HG02938 (cell line): Measurements from ENCODE around the gene CTDSP2.
"Not testable (repeated sequence)": the region's sequence is repeated elsewhere in the genome, so short reads cannot be mapped to it uniquely, and the experiment has no call there.

Experiments
- ATAC-seq: cut with Tn5 transposase; IDR thresholded peaks from one replicate; pipeline ENCODE4 v1.9.1; 2021; ENCODE audit warnings: mild to moderate bottlenecking, moderate library complexity; ENCODE audit not compliant: unreplicated experiment

The CTDSP2 gene

DNA sequence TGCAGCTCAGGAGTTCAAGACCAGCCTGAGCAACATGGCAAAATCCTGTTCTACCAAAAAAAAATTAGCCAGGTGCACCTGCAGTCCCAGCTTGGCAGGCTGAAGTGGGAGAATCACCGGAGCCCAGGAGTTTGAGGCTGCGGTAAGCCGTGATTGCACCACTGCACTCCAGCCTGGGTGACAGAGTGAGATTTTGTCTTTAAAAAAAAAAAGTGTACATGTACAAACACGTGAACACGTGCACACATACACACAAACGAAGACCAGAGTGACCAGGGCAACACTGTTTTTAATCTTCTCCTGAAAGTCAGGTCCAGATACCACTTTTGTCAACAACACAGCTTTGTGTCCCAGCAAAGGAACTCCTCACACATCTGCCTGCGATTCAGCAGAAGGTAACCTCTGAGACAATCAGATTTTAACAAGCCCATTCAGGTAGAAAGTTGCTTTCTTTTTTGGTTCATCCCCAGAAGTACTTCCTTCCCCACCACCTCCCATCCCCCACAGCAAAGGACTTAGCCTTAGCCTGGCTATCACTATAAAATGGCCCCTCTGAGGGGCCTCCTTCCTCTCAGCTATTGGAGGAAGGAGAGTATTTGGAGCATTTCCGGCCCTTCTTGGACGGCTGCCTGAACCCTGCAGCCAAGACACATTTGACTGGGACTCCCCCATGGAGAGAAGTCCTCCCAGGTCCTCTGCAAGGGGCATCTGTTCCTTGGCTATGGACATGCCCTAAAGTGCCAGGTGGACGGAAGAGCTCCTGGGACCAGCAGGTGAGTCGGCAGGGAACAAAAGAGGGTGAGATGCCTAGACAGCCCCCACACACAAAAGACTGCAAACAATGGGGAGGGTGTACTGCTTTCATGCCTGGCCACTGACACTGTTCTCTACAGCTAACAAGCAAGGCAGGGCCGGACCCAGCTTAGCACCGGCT is 9.8 kb downstream of the CTDSP2 start:
- ATAC-seq, result peak; percentile 54

DNA sequence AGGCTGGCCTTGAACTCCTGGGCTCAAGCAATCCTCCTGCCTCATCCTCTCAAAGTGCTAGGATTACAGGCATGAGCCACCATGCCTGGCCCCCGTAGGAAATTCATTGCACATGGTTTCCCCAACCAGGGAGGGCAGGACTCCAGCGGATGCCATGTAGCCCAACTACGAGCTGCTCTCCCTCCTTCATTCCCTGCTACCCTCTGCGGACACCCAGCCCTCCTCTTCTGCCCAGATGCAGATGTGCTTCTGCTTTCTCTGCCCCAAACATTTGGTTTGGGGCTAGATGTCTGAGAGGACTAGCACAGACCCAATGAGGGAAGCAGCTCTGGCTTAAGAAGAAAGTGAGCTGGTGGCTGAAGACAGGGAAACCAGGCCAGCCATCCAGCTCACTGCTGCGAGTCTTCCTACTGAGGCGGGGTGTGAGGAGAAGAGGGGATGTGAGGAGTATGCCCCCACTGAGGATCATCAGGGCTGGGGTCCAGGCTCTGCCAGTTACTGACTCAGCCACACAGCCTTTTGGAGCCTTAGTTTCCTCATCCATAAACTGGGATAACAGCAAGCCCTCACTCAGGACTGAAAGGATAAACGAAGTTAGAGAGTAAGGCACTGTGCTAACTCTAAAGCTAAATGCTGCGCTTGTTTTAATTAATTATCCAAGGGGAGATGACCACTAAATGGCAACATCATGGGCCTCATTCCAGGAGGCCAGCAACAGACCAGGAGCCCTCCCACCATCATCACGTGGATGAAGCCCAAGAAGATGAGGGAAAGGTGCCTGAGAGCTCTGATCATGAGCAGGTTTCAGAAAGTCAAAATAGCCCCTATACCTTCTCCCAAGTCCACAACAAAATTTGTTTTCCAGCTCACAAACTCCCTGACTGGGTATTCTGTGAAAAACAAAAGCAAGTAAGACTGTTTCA is 10.9 kb downstream of the CTDSP2 start:
- ATAC-seq, result no peak

DNA sequence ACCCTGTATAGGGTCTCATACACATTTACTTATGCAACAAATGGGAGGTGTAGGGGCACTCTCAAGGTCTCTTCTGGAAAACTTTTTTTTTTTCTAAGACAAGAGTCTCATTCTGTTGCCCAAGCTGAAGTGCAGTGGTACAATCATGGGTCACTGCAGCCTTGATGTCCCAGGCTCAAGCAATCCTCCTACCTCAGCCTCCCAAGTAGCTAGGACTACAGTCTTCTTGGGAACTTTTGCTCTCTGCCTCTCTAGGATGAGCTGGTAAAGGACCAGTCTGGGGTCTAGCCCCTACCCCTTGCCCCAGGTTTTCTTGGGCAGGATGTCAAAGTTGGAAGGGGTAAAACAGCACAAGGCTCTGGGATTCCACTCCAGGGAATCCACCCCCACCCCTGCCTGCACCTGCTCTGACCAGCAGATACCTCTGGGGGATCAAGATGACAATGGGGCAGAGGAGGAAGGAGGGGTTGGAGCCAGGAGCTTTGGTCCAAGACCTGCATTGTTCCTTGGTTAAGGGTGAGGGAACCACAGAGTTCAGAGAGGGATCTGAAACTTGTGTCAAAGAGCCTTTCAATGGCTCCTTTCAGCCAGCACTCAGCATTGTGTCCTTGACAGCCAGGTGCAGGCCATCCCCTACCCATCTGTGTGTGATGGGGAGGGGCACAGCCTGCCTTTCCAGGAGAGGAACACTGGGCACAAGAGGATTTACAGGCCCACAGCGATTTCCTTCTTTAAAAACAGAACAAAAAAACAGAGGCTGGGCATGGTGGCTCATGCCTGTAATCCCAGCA is 12.2 kb downstream of the CTDSP2 start:
- ATAC-seq, result no peak

DNA sequence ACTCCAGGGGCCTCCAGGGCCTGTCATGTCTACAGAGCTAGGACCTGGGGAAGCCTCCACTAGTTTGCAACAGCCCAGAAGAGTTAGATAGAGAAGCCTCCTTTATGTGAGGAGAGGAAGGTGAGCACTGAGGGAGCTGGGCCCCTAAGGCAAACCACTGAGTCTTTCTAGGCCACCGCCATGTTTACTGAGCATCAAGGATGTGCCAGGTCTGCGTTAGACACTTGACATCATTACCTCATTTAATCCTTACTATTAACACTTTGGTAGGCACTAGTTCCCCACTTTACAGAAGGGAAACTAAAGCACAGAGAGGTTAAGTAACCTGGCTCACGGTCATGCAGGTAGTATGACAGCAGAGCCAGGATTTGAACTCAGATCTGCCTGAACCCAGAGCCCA is 12.9 kb downstream of the CTDSP2 start:
- ATAC-seq, result no peak

DNA sequence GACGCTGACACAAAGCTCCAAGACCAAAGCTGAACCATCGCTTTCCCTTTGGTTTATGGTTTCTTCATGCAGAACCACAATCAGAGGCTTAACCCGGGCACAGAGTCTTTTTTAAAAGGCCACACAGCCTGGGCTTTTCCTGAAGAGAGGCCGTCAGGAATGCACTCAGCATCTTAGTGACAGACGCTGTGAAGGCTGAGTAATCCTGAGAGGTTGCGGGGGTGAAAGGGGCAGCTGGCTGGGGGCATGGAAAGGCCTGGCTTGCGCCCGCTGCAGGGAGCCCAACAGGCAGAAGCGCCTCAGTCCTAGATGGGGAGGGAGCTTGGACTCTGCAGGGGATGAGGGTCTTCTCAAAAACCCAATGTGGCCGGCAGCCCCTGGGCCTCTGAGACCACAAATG is 13.6 kb downstream of the CTDSP2 start:
- no peak for ATAC-seq

DNA sequence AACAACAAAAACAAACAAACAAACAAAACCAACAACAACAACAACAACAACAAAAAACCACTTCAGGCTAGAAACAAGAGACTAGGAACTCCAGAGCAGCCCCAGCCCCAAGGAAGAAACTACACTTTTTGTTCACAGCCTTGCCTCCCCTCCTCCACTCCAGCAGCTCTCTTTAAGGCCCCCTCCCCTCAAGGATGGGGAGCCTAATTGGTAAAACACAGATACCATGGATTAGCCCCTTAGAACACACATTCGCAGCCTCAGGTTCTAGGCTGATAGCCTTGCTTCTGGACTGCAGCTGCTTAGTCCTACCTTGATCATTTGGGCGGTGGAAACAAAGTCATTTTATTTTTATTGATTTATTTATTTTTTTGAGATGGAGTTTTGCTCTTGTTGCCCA is 16.1 kb downstream of the CTDSP2 start:
- no peak for ATAC-seq

DNA sequence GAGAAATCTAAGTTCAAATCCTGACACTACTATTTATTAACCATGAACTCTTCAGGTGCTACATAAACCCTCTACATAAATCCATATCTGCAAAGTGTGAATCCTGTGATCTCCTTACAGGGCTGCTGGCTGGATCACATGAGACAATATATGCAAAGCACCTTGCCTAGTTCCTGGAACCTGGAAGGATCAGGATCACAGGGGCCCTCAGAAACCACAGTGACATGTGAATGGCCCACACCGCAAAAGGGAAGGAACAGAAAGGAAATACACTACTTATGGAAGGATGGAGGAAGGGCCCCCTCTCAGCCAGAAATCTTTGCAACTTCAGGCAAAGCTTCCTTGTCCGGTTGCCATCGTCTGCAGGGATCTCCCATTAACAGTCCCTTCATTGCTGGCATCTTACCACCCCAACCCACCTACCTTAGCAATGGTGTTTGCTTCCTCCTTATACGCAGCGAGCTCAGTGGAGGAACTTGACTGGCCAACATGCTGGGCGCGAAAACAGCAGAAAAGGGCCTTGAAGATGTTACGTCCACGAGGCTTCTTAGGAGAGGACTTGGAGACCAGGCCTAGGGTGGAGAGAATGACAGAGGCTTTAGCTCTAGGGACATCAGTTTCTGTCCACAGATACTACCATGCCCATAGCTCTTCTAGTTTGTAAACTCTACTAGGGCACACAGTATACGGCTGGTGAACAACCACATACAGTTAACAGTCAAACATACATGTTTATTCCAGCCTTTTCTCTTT is 17.3 kb downstream of the CTDSP2 start:
- no peak for ATAC-seq

DNA sequence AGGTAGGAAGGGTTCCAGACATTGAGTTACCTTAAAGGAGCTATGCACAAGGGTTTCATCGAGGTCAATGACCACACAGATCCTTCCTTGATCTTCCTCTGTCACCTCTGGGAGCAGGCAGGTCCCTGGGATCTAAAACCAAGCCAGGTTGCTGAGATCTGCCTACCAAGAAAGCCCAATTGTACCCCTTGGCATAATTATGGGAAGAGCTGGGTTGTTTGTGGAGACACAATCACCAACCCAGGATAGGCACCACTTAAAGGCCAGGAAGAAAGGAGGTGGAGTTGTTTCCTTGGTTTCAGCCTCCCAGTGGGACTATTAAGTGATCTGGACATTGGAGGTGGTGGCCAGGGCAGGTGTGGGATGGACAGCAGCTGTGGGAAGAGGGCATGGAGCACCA is 19.6 kb downstream of the CTDSP2 start:
- no peak for ATAC-seq

DNA sequence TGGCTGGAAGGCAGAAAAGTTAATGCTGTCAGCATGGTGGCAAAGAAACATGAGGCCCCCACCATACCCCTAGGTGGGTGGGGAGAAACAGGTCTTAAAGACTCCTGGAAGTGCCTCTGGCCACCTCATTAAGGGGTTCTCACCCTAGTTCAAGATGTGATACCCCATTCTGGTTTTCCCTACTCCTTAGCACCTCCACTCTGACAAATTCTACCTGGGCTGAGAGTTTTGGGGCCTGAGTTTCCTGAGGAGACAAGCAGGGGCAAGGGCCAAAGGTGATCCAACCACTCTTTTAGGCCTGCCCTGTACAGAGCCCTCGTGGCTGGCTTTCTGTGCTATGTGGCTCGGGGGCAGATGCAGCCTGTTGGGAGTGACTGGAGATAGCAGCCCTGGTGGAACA is 20.1 kb downstream of the CTDSP2 start:
- ATAC-seq, result no peak

DNA sequence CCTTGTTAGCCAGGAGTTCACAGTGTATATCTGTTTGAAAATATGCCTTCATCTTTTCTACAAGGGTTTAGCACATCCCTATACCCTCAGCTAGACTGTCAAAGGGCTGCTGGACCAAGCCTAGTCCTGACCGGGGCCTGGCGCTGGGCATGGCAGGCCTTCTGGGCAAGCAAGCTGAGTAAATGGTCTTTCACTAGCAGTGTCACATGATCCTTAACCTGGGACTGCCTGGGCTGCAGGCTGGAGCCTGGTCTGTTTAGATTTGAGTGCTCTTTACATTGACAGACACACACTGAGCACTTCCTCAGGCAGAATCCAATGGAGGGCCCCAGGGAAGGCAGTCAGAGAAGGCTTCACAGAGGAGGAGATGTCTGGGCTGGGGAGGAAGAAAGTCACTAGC is 21.1 kb downstream of the CTDSP2 start:
- ATAC-seq, result no peak

DNA sequence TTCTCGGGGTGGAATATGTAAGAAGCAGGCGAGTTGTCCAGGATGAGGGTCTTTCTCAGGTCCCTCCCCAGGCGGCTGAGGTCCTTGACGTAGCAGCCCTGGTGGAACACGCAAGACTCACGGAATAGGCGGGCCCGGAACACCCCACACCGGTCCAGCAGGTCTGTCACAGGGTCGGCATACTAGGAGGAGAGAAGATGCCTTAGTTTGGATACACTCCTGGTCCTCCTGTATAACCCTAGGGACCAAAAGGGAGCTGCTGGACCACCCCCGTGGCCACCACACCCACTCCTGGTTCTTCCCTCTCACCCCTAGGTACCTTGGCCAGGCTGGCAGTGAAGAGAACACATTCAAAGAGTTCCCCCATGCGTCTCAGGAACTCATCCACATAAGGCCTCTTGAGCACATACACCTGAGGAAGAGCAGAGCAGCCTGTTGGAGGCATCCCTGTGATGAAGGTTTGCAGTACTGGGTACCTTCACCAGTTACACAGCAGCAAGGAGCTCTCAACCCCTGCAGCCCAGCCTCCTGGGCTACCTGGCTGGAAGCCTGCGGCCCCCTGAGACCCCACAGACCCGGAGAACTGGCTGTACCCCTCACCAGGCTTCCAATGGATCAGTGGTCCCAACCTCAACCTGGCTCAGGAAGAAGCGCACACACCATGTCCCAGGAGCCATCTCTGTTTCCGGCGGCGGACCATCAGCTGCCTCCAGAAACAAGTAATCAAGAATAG is 22.5 kb downstream of the CTDSP2 start:
- ATAC-seq, result no peak

DNA sequence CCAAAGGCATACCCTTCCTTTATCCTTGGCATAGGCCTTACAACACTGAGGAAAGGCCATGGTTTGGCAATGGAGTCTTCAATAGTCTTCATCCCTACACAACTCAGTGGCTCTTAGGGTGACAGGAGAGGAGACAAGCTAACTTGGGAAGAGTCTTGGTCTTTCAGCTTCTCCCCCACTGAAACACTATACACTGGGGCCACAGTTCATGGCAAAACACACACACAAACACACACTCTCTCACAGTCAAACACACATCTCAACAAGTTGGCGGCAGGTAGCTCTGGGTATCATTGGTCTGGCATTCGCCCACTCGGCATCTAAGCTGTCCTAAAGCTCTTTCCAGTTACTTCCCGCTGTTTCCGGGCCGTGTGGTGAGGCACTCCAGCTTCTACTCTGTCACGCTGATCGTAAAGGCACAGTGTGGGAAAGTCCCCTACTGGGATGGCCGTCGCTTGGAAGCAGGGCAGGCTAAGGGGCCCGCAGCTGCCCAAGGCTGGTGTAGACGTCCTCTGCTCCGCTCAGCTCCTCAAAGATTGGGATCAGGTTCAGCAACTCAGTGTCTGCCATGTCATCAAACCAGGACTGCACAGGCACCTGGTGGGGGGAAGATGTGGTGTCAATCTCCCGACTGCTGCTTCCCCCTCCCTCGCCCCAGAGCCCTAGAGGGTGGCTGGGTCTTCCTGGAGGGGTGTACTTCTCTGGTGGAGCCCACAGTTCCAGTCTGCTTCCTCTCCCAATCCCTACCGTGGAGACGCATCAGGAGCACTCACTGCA is 23.2 kb downstream of the CTDSP2 start:
- ATAC-seq, result no peak

DNA sequence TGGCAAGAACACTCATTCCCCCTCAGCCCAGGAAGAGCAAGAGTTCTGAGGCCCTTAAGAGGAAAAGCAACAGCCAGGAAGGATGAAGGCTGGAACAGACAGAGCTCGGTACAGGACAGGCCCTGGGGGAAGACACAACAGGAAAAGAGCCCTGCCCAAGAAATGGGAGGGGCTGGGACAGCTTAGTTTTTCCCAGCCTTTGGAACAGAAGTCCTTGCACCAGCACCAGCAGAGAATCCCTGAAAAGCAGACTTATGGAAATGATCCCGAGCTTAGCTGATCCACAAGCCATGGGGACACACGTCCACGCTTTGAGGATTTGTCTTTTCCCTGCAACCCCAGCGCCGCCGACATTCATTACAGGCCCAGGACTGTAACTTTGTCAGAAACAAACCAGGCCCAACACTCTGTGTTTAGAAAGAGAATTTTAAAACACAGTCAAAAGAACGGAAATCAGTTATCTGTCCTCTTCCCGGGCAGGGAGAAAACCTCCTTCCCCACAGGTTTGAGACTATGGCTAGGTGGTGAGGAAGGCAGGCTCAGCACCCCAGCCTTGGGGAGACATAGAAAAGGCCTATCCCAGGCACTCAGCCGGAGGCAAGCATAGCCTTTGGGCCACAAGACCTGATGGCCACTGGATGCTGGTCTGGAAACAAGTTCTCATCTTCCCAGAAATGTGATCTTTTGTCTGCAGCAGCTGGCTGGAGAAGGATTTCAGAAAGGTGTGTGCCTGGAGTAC is 24.0 kb downstream of the CTDSP2 start:
- no peak for ATAC-seq

DNA sequence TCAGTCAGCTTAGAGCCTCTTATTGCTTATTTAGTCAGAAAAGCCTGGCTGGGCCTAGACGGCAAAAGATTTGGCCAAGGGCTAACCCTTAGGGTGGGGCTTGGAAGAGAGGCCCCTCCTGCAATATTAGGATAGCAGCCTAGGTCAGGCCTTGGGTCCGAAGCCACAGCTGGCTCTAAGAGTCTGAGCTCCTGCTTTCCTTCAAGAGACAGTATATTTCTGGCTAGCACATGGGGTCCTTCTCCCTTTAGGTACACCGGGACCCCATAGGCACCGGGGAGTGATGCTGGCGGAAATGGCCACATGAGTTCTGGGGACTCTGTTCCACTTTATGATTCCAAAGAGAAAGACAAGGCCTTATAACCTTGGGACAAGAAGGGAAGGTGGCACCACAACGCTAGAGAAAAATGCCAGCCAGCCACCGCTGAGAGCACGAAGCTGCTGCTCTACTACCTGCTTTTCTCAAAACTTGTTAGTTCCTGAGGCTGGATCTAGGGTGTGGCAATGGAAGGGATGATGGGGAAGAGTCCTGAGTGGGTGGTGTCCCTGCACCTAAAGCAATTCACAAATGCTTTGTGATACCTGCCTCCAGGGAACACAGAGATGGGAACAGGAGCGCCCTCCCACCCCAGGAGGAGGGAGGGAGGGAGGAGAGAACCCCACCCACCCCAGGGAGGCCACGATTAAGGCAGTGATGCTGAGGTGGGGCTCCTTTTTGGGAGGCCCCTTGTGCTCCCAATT is 24.9 kb downstream of the CTDSP2 start:
- ATAC-seq, result no peak

DNA sequence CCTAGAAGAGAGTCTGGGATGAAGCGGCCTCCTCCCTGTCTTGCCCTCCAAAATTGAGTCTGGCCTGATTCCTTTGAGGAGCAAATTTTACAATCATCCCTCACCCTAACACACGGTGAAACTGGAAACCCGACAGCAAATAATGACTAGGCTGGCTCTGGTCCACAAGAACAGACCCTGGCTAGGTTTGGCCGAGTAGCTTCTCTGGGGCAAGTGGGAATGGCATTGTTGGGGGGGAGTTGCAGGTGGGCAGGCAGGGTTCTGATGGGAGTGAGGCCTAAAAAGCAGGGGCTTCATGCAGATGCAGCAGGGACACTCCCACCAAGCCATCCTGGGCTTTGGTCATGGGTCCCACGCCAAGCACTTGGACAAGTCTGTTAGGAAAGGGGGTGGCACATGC is 25.5 kb downstream of the CTDSP2 start:
- not testable (repeated sequence) for ATAC-seq

DNA sequence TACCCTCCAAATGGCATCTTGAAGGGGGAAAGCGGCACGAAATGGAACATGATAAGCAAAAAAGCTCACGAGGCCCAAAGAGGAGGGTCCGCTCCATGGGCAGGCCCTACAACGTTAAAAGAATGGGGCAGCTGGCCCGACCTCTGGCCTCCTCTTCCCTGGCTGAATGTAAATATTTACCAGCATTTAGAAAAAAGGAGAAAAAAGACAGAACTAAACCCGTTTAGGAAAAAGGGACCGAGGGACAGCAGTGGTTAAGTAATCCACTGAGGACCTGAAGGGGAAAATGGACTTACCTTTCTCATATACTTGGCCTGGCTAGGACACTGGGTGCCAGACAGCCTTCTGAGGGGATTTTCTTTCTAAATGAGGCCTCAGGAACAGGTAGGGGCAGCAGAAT is 26.4 kb downstream of the CTDSP2 start:
- not testable (repeated sequence) for ATAC-seq

DNA sequence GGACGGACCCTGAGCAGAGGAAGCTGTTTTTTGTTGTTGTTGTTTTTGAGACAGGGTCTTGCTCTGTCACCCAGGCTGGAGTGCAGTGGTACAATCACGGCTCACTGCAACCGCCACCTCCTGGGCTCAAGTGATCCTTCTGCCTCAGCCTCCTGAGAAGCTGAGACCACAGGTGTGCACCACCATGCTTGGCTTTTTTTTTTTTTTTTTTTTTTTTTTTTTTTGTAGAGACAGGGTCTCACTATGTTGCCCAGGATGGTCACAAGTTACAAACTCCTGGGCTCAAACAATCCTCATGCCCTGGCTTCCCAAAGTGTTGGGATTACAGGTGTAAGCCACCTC is 28.6 kb downstream of the CTDSP2 start:
- ATAC-seq, result not testable (repeated sequence)
